K562 (cell line): Measurements from ENCODE around the gene PITPNC1.

Source experiments
- CEBPB ChIP-seq: fragments of 450-650 bp; IDR thresholded peaks from 2 replicates; pipeline ENCODE4 v1.6.1; 2016; ENCODE audit warnings: missing genetic modification characterization, missing compliant biosample characterization
- CTCF ChIP-seq, 3 experiments: IDR thresholded peaks in 2 of 3; conservative IDR thresholded peaks in 1 of 3; 2 replicates each; pipeline ENCODE4 v1.5.1; 2011 to 2012; ENCODE audit warnings: low read length in 3 of 3, mild to moderate bottlenecking in 3 of 3, control low read depth in 2 of 3, improper control_type of control experiment in 1 of 3, inconsistent platforms in 1 of 3, low read depth in 1 of 3, mixed read lengths in 1 of 3, moderate library complexity in 1 of 3; ENCODE audit not compliant: insufficient read depth in 2 of 3
- GABPA ChIP-seq: fragments of 200-800 bp; sonication (Bioruptor generic); conservative IDR thresholded peaks from 2 replicates; pipeline ENCODE4 v1.6.1; 2016; ENCODE audit warnings: low read depth, missing genetic modification characterization, missing compliant biosample characterization
- JUND ChIP-seq, 2 experiments: IDR thresholded peaks; 2 replicates in 1 of 2; 3 replicates in 1 of 2; pipeline ENCODE4 v1.6.1; 2011; ENCODE audit warnings: borderline replicate concordance in 2 of 2, low read depth in 2 of 2, low read length in 2 of 2, improper control_type of control experiment in 1 of 2, missing biosample characterization in 1 of 2, missing genetic modification characterization in 1 of 2, missing genetic modification reagents in 1 of 2
- KLF1 ChIP-seq: fragments of 450-650 bp; IDR thresholded peaks from 2 replicates; pipeline ENCODE4 v1.6.1; 2016; ENCODE audit warnings: missing genetic modification characterization, missing compliant biosample characterization
- NFE2 ChIP-seq: IDR thresholded peaks from 2 replicates; pipeline ENCODE4 v1.6.1; 2014; ENCODE audit warnings: antibody characterized with exemption, low read depth
- NFXL1 ChIP-seq: fragments of 450-650 bp; formaldehyde crosslinking; IDR thresholded peaks from 2 replicates; pipeline ENCODE4 v1.4.0; 2021; ENCODE audit warnings: mild to moderate bottlenecking
- POLR2G ChIP-seq: fragments of 200-400 bp; formaldehyde crosslinking; IDR thresholded peaks from 2 replicates; pipeline ENCODE4 v1.6.1; 2017; ENCODE audit warnings: low read depth, mild to moderate bottlenecking, antibody characterized with exemption, low read length, moderate library complexity
- RNF219 ChIP-seq: fragments of 250-450 bp; sonication (Bioruptor Pico); IDR thresholded peaks from 2 replicates; pipeline ENCODE4 v1.5.0; 2022; ENCODE audit warnings: mild to moderate bottlenecking
- SMAD1 ChIP-seq: fragments of 150-350 bp; IDR thresholded peaks from 2 replicates; pipeline ENCODE4 v1.6.1; 2014; ENCODE audit warnings: low read length, low read depth; ENCODE audit not compliant: partially characterized antibody
- TEAD4 ChIP-seq, 2 experiments: sonication (generic) in 1 of 2; formaldehyde crosslinking in 1 of 2; IDR thresholded peaks; 2 replicates each; pipeline versions ENCODE4 v1.6.1 to v1.8.0; 2012 to 2022; ENCODE audit warnings: borderline replicate concordance in 1 of 2, inconsistent platforms in 1 of 2, low read length in 1 of 2, mild to moderate bottlenecking in 1 of 2, missing genetic modification reagents in 1 of 2
- TF ChIP-seq, protein P1 (sequence below): fragments of 250-450 bp; sonication (Bioruptor Pico); IDR thresholded peaks from 2 replicates; pipeline ENCODE4 v1.4.0; 2020; ENCODE audit warnings: mild to moderate bottlenecking
- TF ChIP-seq, protein P2 (sequence below): fragments of 450-650 bp; IDR thresholded peaks from 2 replicates; pipeline ENCODE4 v1.6.1; 2016; ENCODE audit warnings: missing biosample characterization, missing genetic modification characterization
- TF ChIP-seq, protein P3 (sequence below), 2 experiments: fragments of 450-650 bp in 1 of 2; IDR thresholded peaks; 2 replicates each; pipeline ENCODE4 v1.6.1; 2011 to 2017; ENCODE audit warnings: low read depth in 2 of 2, antibody characterized with exemption in 1 of 2, borderline replicate concordance in 1 of 2, low read length in 1 of 2, mild to moderate bottlenecking in 1 of 2, mixed read lengths in 1 of 2; ENCODE audit not compliant: control insufficient read depth in 1 of 2

- TF ChIP-seq, protein P1, sequence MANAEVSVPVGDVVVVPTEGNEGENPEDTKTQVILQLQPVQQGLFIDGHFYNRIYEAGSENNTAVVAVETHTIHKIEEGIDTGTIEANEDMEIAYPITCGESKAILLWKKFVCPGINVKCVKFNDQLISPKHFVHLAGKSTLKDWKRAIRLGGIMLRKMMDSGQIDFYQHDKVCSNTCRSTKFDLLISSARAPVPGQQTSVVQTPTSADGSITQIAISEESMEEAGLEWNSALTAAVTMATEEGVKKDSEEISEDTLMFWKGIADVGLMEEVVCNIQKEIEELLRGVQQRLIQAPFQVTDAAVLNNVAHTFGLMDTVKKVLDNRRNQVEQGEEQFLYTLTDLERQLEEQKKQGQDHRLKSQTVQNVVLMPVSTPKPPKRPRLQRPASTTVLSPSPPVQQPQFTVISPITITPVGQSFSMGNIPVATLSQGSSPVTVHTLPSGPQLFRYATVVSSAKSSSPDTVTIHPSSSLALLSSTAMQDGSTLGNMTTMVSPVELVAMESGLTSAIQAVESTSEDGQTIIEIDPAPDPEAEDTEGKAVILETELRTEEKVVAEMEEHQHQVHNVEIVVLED (CRISPR knock-in tag) = no peak
- no peak for TF ChIP-seq JUND (IDR thresholded peaks at IDR 0.05; ENCODE audit: borderline replicate concordance, low read depth, low read length)
- no peak for TF ChIP-seq JUND (tag; IDR thresholded peaks at IDR 0.05; ENCODE audit: borderline replicate concordance, low read depth, low read length)
- TF ChIP-seq NFE2 = no peak
- TF ChIP-seq, protein P2, sequence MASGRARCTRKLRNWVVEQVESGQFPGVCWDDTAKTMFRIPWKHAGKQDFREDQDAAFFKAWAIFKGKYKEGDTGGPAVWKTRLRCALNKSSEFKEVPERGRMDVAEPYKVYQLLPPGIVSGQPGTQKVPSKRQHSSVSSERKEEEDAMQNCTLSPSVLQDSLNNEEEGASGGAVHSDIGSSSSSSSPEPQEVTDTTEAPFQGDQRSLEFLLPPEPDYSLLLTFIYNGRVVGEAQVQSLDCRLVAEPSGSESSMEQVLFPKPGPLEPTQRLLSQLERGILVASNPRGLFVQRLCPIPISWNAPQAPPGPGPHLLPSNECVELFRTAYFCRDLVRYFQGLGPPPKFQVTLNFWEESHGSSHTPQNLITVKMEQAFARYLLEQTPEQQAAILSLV (tag) = no peak
- TF ChIP-seq CEBPB = no peak
- TF ChIP-seq RNF219 (CRISPR knock-in tag) = no peak
- no peak for TF ChIP-seq CTCF (IDR thresholded peaks at IDR 0.05 in 2 of 3, conservative IDR thresholded peaks at IDR 0.05 in 1 of 3; ENCODE audit: insufficient read depth in 2 of 3, low read depth in 1 of 3, low read length in 3 of 3)
- TF ChIP-seq, protein P3, sequence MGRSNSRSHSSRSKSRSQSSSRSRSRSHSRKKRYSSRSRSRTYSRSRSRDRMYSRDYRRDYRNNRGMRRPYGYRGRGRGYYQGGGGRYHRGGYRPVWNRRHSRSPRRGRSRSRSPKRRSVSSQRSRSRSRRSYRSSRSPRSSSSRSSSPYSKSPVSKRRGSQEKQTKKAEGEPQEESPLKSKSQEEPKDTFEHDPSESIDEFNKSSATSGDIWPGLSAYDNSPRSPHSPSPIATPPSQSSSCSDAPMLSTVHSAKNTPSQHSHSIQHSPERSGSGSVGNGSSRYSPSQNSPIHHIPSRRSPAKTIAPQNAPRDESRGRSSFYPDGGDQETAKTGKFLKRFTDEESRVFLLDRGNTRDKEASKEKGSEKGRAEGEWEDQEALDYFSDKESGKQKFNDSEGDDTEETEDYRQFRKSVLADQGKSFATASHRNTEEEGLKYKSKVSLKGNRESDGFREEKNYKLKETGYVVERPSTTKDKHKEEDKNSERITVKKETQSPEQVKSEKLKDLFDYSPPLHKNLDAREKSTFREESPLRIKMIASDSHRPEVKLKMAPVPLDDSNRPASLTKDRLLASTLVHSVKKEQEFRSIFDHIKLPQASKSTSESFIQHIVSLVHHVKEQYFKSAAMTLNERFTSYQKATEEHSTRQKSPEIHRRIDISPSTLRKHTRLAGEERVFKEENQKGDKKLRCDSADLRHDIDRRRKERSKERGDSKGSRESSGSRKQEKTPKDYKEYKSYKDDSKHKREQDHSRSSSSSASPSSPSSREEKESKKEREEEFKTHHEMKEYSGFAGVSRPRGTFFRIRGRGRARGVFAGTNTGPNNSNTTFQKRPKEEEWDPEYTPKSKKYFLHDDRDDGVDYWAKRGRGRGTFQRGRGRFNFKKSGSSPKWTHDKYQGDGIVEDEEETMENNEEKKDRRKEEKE (IDR thresholded peaks at IDR 0.05; ENCODE audit: borderline replicate concordance in 1 of 2, control insufficient read depth in 1 of 2, low read depth in 2 of 2, low read length in 1 of 2) = no peak
- no peak for TF ChIP-seq SMAD1
- no peak for TF ChIP-seq POLR2G
- TF ChIP-seq TEAD4 (IDR thresholded peaks at IDR 0.05; ENCODE audit: low read length) = no peak
- TF ChIP-seq TEAD4 (CRISPR knock-in tag; IDR thresholded peaks at IDR 0.05; ENCODE audit: borderline replicate concordance) = no peak
- TF ChIP-seq GABPA (tag) = no peak
- TF ChIP-seq KLF1 (tag) = no peak
- TF ChIP-seq NFXL1 (CRISPR knock-in tag) = no peak
Observed at GRCh38 chr17:67420994-67421393, 43.9 kb downstream of the PITPNC1 start.
